ENCODE results near the gene THYN1.
"Not testable (repeated sequence)": the region's sequence is repeated elsewhere in the genome, so short reads cannot be mapped to it uniquely, and the experiment has no call there.

DNA sequence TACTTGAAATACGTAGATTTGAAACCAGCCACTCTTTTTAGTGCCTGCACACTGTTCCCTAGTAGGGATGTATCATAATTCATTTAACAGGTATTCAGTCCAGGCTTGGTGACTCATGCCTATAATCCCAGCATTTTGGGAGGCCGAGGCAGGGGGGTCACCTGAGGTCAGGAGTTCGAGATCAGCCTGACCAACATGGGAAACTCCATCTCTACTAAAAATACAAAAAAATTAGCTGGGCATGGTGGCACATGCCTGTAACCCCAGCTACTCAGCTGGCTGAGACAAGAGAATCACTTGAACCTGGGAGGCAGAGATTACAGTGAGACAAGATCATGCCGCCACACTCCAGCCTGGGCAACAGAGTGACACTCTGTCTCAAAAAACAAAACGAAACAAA lies 31.2 kb upstream of the THYN1 start:
- TF ChIP-seq FOXA1 (IDR thresholded peaks at IDR 0.05); EGR1 (IDR thresholded peaks at IDR 0.05; ENCODE audit: low read depth in 2 of 2); YY1 (IDR thresholded peaks at IDR 0.05): not testable (repeated sequence)
- TF ChIP-seq, protein P1, sequence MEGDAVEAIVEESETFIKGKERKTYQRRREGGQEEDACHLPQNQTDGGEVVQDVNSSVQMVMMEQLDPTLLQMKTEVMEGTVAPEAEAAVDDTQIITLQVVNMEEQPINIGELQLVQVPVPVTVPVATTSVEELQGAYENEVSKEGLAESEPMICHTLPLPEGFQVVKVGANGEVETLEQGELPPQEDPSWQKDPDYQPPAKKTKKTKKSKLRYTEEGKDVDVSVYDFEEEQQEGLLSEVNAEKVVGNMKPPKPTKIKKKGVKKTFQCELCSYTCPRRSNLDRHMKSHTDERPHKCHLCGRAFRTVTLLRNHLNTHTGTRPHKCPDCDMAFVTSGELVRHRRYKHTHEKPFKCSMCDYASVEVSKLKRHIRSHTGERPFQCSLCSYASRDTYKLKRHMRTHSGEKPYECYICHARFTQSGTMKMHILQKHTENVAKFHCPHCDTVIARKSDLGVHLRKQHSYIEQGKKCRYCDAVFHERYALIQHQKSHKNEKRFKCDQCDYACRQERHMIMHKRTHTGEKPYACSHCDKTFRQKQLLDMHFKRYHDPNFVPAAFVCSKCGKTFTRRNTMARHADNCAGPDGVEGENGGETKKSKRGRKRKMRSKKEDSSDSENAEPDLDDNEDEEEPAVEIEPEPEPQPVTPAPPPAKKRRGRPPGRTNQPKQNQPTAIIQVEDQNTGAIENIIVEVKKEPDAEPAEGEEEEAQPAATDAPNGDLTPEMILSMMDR (IDR thresholded peaks at IDR 0.05; ENCODE audit: low read depth, low read length, missing input control) = not testable (repeated sequence)
- TF ChIP-seq, protein P2, sequence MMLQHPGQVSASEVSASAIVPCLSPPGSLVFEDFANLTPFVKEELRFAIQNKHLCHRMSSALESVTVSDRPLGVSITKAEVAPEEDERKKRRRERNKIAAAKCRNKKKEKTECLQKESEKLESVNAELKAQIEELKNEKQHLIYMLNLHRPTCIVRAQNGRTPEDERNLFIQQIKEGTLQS (IDR thresholded peaks at IDR 0.05) = not testable (repeated sequence)

All from liver (tissue), 3 donors.